Vagina (tissue), 2 donors: ENCODE measurements around the gene MMP3. TPM values are rescaled to one million over a fixed set of nuclear protein-coding genes. Genes with fewer than 3 reads are reported as not detected.

Source experiments
- DNase-seq, 2 donors: peaks; one replicate each; pipeline ENCODE4 v3.0.0-alpha.2; 2017; ENCODE audit errors: extremely low spot score in 2 of 2
- H3K27ac ChIP-seq: fragments of 200-600 bp; sonication (generic); one replicate; pipeline ENCODE4 v1.5.1; 2019
- H3K27me3 ChIP-seq: fragments of 200-600 bp; sonication (generic); one replicate; pipeline ENCODE4 v1.5.1; 2019
- H3K36me3 ChIP-seq, 2 donors: fragments of 200-600 bp; sonication (generic); one replicate each; pipeline ENCODE4 v1.5.1; 2017 to 2019
- H3K4me1 ChIP-seq: fragments of 200-600 bp; sonication (generic); one replicate; pipeline ENCODE4 v1.5.1; 2019
- H3K4me3 ChIP-seq, 2 donors: fragments of 200-600 bp; sonication (generic); 1 replicate in 1 of 2; 2 replicates in 1 of 2; pipeline ENCODE4 v1.5.1; 2016 to 2019
- H3K9me3 ChIP-seq: fragments of 200-600 bp; sonication (generic); one replicate; pipeline ENCODE4 v1.5.1; 2019
- CTCF ChIP-seq, 3 experiments: fragments of 450-650 bp in 2 of 3; fragments of 200-600 bp in 1 of 3; sonication (generic) in 1 of 3; IDR thresholded peaks; one replicate each; pipeline ENCODE4 v1.5.1; 2017 to 2019; ENCODE audit warnings: antibody characterized with exemption in 3 of 3, mild to moderate bottlenecking in 2 of 3, moderate library complexity in 2 of 3
- POLR2A ChIP-seq, 2 donors: fragments of 450-650 bp; IDR thresholded peaks; one replicate each; pipeline ENCODE4 v1.6.1; 2017; ENCODE audit warnings: antibody characterized with exemption in 2 of 2, mild to moderate bottlenecking in 2 of 2, moderate library complexity in 2 of 2
- POLR2AphosphoS5 ChIP-seq, 2 donors: sonication (generic); formaldehyde crosslinking; IDR thresholded peaks; one replicate each; pipeline ENCODE4 v1.9.0; 2017; ENCODE audit warnings: antibody characterized with exemption in 2 of 2, mild to moderate bottlenecking in 2 of 2, low read depth in 1 of 2; ENCODE audit not compliant: insufficient read depth in 1 of 2
- intact Hi-C: fragments of 100-400 bp; cut with DNase I; formaldehyde crosslinking; loops from one replicate; pipeline ENCODE4 v1.15.1; 2023
- total RNA-seq: library from RNA; depleted of rRNA; stranded (reverse); fragments of >200 nt; gene quantifications from one replicate; pipeline ENCODE4 v1.2.3, GENCODE V29; 2016

MMP3 gene
- total RNA-seq: not detected

GRCh38 chr11:102843489-102843888 lies at the start of gene MMP3:
MMP3 (minus strand) TSS chr11:102843609; CDS start chr11:102843546, 63 bp downstream.
- Histone ChIP-seq H3K27me3 (no peaks in the 10 kb centered on the region), H3K4me1 (no peaks in the 10 kb centered on the region), H3K9me3 (no peaks in the 10 kb centered on the region), H3K27ac (no peak within 1 kb of the TSS), H3K4me3 (no peak within 1 kb of the TSS), H3K36me3 (no peaks in the 10 kb centered on the region)
- intact Hi-C loops: no loop called here
- no peak for DNase-seq
- TF ChIP-seq CTCF (IDR thresholded peaks at IDR 0.05): no peak
- TF ChIP-seq POLR2AphosphoS5 (IDR thresholded peaks at IDR 0.05; ENCODE audit: insufficient read depth in 1 of 2, low read depth in 1 of 2): no peak
- no peak for TF ChIP-seq POLR2A (IDR thresholded peaks at IDR 0.05)

- H3K9me3 ChIP-seq: no peaks in the 10 kb centered on the region
- H3K27ac ChIP-seq: no peak overlapping the region
- H3K4me1 ChIP-seq: no peaks in the 10 kb centered on the region
- no peaks in the 10 kb centered on the region for H3K36me3 ChIP-seq
- intact Hi-C loops: no loop called here
- no peak for TF ChIP-seq CTCF (IDR thresholded peaks at IDR 0.05)
- TF ChIP-seq POLR2A (IDR thresholded peaks at IDR 0.05): no peak
- TF ChIP-seq POLR2AphosphoS5 (IDR thresholded peaks at IDR 0.05; ENCODE audit: insufficient read depth in 1 of 2, low read depth in 1 of 2): no peak
- no peak for DNase-seq
- no peaks in the 10 kb centered on the region for H3K27me3 ChIP-seq
- H3K4me3 ChIP-seq: no peak overlapping the region
Measured at GRCh38 chr11:102891736-102892135, 48.3 kb upstream of the MMP3 start.

GRCh38 chr11:102886999-102887398 lies 43.6 kb upstream of the MMP3 start:
- intact Hi-C loops: no loop called here
- Histone ChIP-seq H3K27ac (no peak overlapping the region), H3K9me3 (no peaks in the 10 kb centered on the region), H3K4me3 (no peak overlapping the region), H3K36me3 (no peaks in the 10 kb centered on the region), H3K27me3 (no peaks in the 10 kb centered on the region), H3K4me1 (no peaks in the 10 kb centered on the region)
- TF ChIP-seq POLR2AphosphoS5 (IDR thresholded peaks at IDR 0.05; ENCODE audit: insufficient read depth in 1 of 2, low read depth in 1 of 2): no peak
- no peak for TF ChIP-seq POLR2A (IDR thresholded peaks at IDR 0.05)
- no peak for TF ChIP-seq CTCF (IDR thresholded peaks at IDR 0.05)
- no peak for DNase-seq

GRCh38 chr11:102883141-102883540 lies 39.7 kb upstream of the MMP3 start:
- no peaks in the 10 kb centered on the region for H3K4me1 ChIP-seq

More at GRCh38 chr11:102883141-102883540, 39.7 kb upstream of the MMP3 start:
- Histone ChIP-seq H3K27ac (no peak overlapping the region), H3K9me3 (no peaks in the 10 kb centered on the region), H3K27me3 (no peaks in the 10 kb centered on the region), H3K36me3 (no peaks in the 10 kb centered on the region), H3K4me3 (no peak overlapping the region)
- no peak for TF ChIP-seq CTCF (IDR thresholded peaks at IDR 0.05)
- intact Hi-C loops: no loop called here
- no peak for DNase-seq
